HG03103 (cell line): ENCODE results near the gene CDH13.

Experiments
- ATAC-seq: cut with Tn5 transposase; IDR thresholded peaks from one replicate; pipeline ENCODE4 v1.9.1; 2021; ENCODE audit warnings: low read depth; ENCODE audit not compliant: unreplicated experiment

The CDH13 gene

GRCh38 chr16:83609178-83609577, 982.4 kb downstream of the CDH13 start:
- ATAC-seq: no peak

- no peak for ATAC-seq
Measured at GRCh38 chr16:83615141-83615952, 988.6 kb downstream of the CDH13 start.

DNA sequence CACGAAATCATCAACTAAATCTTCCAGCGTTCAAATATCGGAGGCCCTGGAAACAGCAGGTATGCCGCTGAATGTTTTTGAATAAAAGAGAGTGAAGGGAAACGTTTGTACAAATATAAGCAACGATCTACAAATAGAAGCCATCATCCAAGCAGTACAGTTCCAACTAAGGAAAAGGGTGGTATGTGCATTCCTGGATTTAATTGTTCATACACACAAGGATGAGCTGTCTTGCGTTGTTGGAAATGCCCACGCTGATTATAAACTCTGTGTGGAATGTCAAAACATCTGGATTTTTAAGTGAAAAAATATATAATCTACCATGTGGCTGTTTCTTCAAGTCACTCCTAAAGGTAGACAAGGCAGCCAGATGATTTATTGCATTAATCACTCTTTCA, 989.2 kb downstream of the CDH13 start:
- ATAC-seq: no peak

- ATAC-seq: no peak
Measured at GRCh38 chr16:83619381-83620150, 992.8 kb downstream of the CDH13 start.

DNA sequence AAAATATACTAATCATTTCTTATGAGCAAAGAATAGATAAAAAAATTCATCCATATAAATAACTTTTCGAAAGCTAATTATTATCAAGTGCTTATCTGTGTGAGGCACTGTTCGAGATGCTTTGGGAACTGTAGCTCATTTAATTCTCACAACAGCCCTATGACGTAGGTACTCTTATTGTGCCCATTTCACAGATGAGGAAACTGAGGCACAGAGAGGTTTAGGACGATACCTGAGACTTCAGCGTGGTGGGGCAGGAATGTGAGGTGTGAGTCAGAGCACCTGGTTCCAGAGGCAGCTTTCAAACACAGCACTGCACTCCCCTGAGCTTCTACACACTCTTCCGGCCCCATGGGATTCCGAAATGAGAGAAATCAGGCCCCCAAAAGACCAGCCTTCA, 995.2 kb downstream of the CDH13 start:
- no peak for ATAC-seq

GRCh38 chr16:83623091-83623730, 996.4 kb downstream of the CDH13 start:
- ATAC-seq: no peak

GRCh38 chr16:83623892-83624291, 997.1 kb downstream of the CDH13 start:
- no peak for ATAC-seq

GRCh38 chr16:83624429-83625120, 997.8 kb downstream of the CDH13 start:
- no peak for ATAC-seq

DNA sequence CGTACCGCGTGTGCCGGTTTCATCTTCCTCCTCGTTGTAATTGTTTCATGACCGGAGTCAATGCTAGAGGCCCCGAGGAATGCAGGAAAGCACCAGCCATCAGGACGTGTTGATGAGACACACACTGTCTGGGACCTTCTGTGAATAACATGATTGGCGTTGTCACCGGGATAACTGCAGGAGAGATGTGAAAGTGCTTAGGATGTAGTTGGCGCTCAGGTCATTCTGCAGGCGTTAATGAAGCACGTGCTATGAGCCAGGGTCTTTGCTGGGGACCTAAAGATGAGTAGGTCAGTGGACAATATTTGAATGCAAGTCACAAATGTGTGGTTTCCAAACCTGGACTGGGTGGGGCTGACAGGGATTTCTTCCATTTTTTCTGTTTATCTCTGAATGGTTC, 999.4 kb downstream of the CDH13 start:
- ATAC-seq: no peak

DNA sequence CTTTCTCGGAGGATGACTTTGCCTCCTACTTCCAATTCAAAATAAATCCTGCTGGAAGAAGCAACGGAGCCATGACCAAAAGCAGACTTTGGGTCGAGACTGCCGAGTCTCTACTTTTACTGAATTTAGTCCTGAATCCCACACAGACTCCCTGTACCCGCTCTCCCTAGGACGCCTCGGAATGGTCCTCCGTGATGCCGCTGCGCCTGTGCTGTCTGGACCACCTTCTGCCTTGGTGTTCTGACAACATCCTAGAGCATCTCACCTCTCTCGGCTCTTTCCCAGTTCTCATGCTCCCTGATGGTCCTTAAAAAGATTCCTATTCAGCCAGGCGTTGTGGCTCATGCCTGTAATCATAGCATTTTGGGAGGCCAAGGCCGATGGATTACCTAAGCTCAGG, 999.9 kb downstream of the CDH13 start:
- no peak for ATAC-seq

DNA sequence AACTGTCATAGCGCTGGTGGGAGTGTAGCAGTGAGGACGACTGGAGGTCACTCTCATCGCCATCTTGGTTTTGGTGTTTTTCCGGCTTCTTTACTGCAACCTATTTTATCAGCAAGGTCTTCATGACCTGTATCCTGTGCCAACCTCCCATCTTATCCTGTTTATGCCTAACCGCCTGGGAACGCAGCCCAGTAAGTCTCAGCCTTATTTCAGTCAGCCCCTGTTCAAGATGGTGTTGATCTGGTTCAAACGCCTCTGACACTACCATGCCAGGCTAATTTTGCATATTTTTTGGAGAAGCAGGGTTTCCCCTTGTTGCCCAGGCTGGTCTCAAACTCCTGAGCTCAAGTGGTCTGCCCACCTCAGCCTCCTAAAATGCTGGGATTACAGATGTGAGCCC, 1001.2 kb downstream of the CDH13 start:
- no peak for ATAC-seq

DNA sequence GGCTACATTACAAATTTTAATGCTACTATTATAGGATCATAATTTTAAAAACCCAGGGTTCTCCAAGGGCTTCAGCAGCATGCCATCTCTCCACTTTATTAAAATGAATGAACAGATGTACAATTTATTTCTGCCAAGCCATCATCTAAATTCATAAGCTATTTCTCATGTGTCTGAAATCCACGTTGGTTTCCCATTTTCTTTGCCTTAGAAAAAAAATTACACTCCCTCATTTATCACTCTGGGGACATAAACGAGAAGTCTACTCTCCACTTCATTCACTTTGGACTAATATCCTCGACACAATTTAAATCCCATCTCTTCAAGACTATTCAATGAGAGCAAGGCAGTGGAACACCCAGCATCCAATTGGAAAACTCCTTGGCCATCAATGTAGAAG, 1002.7 kb downstream of the CDH13 start:
- no peak for ATAC-seq

GRCh38 chr16:83629836-83630235, 1003.1 kb downstream of the CDH13 start:
- ATAC-seq: no peak

GRCh38 chr16:83630979-83631378, 1004.2 kb downstream of the CDH13 start:
- ATAC-seq: no peak

- no peak for ATAC-seq
Measured at GRCh38 chr16:83633286-83633685, 1006.5 kb downstream of the CDH13 start.

GRCh38 chr16:83648347-83648746, 1021.6 kb downstream of the CDH13 start:
- no peak for ATAC-seq

- ATAC-seq: no peak
Measured at GRCh38 chr16:83651871-83652270, 1025.1 kb downstream of the CDH13 start.

DNA sequence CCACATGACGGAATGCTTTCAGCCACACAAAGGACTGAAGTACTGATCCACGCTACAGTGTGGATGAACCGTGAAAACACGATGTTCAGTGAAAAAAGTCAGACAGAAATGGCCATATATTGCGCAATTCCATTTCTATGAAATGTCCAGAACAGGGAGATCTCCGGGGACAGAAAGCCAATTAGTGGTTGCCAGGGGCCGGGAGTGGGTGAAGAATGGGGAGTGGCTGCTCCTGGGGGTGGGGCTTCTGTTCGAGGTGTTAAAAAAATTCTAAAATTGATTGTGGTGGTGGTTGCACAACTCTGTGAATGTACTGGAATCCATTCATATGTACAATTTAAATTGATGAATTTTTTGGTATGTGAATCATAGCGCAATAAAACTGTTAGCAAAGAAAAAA, 1026.2 kb downstream of the CDH13 start:
- ATAC-seq: no peak

GRCh38 chr16:83653785-83654184, 1027.0 kb downstream of the CDH13 start:
- no peak for ATAC-seq

DNA sequence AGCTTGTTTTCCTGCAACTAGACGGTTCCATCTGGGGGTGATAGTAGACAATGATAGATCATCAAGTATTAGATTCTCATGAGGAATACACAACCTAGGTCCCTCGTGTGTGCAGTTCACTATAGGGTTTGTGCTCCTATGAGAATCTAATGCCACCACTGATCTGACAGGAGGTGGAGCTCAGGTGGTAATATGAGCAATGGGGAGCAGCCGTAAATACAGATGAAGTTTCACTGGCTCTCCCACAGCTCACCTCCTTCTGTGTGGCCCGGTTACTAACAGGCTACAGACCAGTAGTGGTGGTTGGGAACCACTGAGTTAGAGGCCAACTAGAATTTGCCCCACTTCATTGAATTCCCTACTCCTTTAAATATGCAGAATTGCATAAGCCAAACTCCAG, 1033.5 kb downstream of the CDH13 start:
- ATAC-seq: no peak

DNA sequence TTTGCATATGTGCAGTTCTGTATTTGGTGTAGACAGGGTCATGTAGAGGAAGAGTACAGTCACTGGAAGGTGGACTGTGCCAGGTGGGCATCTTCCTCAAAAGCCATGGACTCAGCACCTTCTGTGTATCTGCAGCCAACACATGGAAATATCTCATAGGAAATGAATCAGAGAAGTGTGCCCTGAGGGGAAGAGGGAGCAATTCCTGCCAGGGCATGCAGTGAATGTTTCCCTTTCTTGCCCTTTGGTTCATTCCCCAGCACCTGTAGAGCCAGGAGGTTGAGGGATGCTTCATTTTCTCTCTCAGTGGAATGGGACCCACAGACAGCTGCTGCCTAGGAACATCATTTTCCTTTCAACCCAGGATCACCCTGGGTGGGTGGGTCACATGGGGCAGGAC, 1034.9 kb downstream of the CDH13 start:
- no peak for ATAC-seq
